CD4-positive, alpha-beta T cell (primary cell): ENCODE measurements around the gene ARHGEF28. TPM values are rescaled to one million over a fixed set of nuclear protein-coding genes. Genes with fewer than 3 reads are reported as not detected.

Source experiments
- ATAC-seq: fragments of 200-7000 bp; cut with Tn5 transposase; one replicate; pipeline ENCODE4 v1.10.0; 2022; ENCODE audit warnings: mild to moderate bottlenecking; ENCODE audit not compliant: poor library complexity
- CTCF ChIA-PET: fragments of 350-600 bp; sonication (Branson Sonifier 250); formaldehyde crosslinking; loops from one replicate; lab custom pipeline; 2021; ENCODE audit warnings: antibody characterized with exemption, inconsistent platforms; lab: Charles Lee
- POLR2A ChIA-PET: fragments of 350-600 bp; sonication (Branson Sonifier 250); formaldehyde crosslinking; loops from one replicate; lab custom pipeline; 2021; ENCODE audit warnings: antibody characterized with exemption, inconsistent platforms; lab: Charles Lee
- DNase-seq, 14 experiments: peaks; one replicate each; pipeline ENCODE4 v3.0.0-alpha.2; 2013 to 2020; ENCODE audit warnings: mixed read lengths in 2 of 14
- H3K27ac ChIP-seq, 2 donors: one replicate each; pipeline versions ENCODE4 v1.5.1 to v1.7.0; 2013; ENCODE audit warnings: low read length in 2 of 2, low read depth in 1 of 2, mild to moderate bottlenecking in 1 of 2
- H3K27me3 ChIP-seq, 2 experiments: 1 replicate in 1 of 2; 2 replicates in 1 of 2; pipeline versions ENCODE4 v1.6.1 to v1.7.0; 2013; ENCODE audit warnings: low read length in 2 of 2, control low read depth in 1 of 2, mild to moderate bottlenecking in 1 of 2, moderate library complexity in 1 of 2; ENCODE audit not compliant: insufficient read depth in 2 of 2, control insufficient read depth in 1 of 2
- H3K36me3 ChIP-seq: one replicate; pipeline ENCODE4 v1.6.1; 2013; ENCODE audit warnings: low read length, control low read depth; ENCODE audit not compliant: insufficient read depth
- H3K4me1 ChIP-seq: one replicate; pipeline ENCODE4 v1.6.1; 2013; ENCODE audit warnings: low read length, control low read depth; ENCODE audit not compliant: insufficient read depth
- H3K4me3 ChIP-seq: one replicate; pipeline ENCODE4 v1.5.1; 2013; ENCODE audit warnings: mild to moderate bottlenecking, low read length, moderate library complexity
- H3K9me3 ChIP-seq, 2 experiments: 1 replicate in 1 of 2; 2 replicates in 1 of 2; pipeline versions ENCODE4 v1.6.1 to v1.7.0; 2013; ENCODE audit warnings: low read length in 2 of 2, mild to moderate bottlenecking in 2 of 2, control low read depth in 1 of 2, moderate library complexity in 1 of 2; ENCODE audit not compliant: control insufficient read depth in 1 of 2, insufficient read depth in 1 of 2
- H3K27ac Mint-ChIP-seq: one replicate; pipeline ENCODE4 v1.8.0; 2020; ENCODE audit warnings: mixed read lengths
- H3K27me3 Mint-ChIP-seq: one replicate; pipeline ENCODE4 v1.8.0; 2021; ENCODE audit warnings: mixed read lengths
- H3K36me3 Mint-ChIP-seq: one replicate; pipeline ENCODE4 v1.8.0; 2021; ENCODE audit warnings: low read depth, mixed read lengths
- H3K4me1 Mint-ChIP-seq: one replicate; pipeline ENCODE4 v1.8.0; 2021; ENCODE audit warnings: low read depth, mixed read lengths
- H3K4me3 Mint-ChIP-seq: one replicate; pipeline ENCODE4 v1.8.0; 2020; ENCODE audit warnings: mild to moderate bottlenecking, mixed read lengths
- H3K9me3 Mint-ChIP-seq: one replicate; pipeline ENCODE4 v1.8.0; 2020; ENCODE audit warnings: mixed read lengths
- intact Hi-C, 2 experiments: fragments of 100-400 bp; cut with DNase I in 1 of 2; cut with micrococcal nuclease in 1 of 2; formaldehyde crosslinking; loops; one replicate each; pipeline versions ENCODE4 v1.15.1 to v1.9.0; 2023 to 2025; cut with DNase I, micrococcal nuclease
- total RNA-seq, 174 experiments: library from RNA in 2 of 174; stranded (reverse) in 2 of 174; gene quantifications; one replicate each; pipeline ENCODE4 v1.2.3 and lab custom pipeline; 2021 to 2026
- TF ChIP-seq, protein P1 (sequence below): fragments of 200-600 bp; IDR thresholded peaks from one replicate; pipeline ENCODE4 v1.8.0; 2022; ENCODE audit warnings: antibody characterized with exemption, mild to moderate bottlenecking

Gene ARHGEF28
- total RNA-seq, 2 experiments from 2014 or later: not detected

GRCh38 chr5:73890569-73890968 lies 264.6 kb downstream of the ARHGEF28 start:
- peaks cover 40% of the 10 kb centered on the region for H3K27me3 Mint-ChIP-seq
- intact Hi-C loops: no loop called here
- no peak for ATAC-seq

DNA sequence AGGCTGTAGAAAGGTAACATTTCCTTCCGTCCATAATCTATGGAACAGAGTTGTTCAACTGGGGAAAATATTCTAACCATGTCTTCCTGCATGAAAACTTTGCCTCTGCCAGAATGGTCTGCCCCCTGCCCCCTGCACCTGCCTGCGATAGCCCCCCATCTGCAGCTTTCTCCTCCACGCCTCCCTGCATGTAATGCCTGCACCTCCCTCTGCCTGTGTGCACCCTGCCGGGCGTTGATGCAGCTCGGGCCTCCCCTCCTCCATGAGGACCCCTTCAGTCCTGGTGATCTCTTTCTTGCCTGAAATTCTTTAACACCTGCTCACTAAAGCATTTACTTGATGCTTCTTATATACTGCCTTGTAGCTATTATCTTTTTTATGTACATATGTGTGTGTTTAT lies 266.2 kb downstream of the ARHGEF28 start:
- Histone ChIP-seq H3K27me3 (peaks cover 0 to 17% of the 10 kb centered on the region in 2 experiments), H3K4me3 (no peak overlapping the region), H3K4me1 (no peaks in the 10 kb centered on the region), H3K9me3 (peaks cover 0 to 3% of the 10 kb centered on the region in 2 experiments), H3K27ac (no peak overlapping the region), H3K36me3 (no peaks in the 10 kb centered on the region)
- H3K27ac Mint-ChIP-seq: no peak overlapping the region
- no peak for DNase-seq
- POLR2A ChIA-PET: no interaction called here
- H3K4me1 Mint-ChIP-seq: no peaks in the 10 kb centered on the region
- intact Hi-C loops: no loop called here
- peaks cover 32% of the 10 kb centered on the region for H3K27me3 Mint-ChIP-seq
- no peaks in the 10 kb centered on the region for H3K36me3 Mint-ChIP-seq
- H3K9me3 Mint-ChIP-seq: no peaks in the 10 kb centered on the region
- CTCF ChIA-PET: no interaction called here
- H3K4me3 Mint-ChIP-seq: no peak overlapping the region
- TF ChIP-seq, protein P1, sequence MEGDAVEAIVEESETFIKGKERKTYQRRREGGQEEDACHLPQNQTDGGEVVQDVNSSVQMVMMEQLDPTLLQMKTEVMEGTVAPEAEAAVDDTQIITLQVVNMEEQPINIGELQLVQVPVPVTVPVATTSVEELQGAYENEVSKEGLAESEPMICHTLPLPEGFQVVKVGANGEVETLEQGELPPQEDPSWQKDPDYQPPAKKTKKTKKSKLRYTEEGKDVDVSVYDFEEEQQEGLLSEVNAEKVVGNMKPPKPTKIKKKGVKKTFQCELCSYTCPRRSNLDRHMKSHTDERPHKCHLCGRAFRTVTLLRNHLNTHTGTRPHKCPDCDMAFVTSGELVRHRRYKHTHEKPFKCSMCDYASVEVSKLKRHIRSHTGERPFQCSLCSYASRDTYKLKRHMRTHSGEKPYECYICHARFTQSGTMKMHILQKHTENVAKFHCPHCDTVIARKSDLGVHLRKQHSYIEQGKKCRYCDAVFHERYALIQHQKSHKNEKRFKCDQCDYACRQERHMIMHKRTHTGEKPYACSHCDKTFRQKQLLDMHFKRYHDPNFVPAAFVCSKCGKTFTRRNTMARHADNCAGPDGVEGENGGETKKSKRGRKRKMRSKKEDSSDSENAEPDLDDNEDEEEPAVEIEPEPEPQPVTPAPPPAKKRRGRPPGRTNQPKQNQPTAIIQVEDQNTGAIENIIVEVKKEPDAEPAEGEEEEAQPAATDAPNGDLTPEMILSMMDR: no peak
- ATAC-seq: no peak

More at GRCh38 chr5:73890569-73890968, 264.6 kb downstream of the ARHGEF28 start:
- no peak overlapping the region for H3K4me3 ChIP-seq
- H3K4me3 Mint-ChIP-seq: no peak overlapping the region
- H3K9me3 ChIP-seq: peaks cover 0 to 3% of the 10 kb centered on the region in 2 experiments
- no peak overlapping the region for H3K27ac Mint-ChIP-seq
- DNase-seq: no peak
- TF ChIP-seq, protein P1: no peak
- H3K9me3 Mint-ChIP-seq: no peaks in the 10 kb centered on the region
- H3K36me3 ChIP-seq: no peaks in the 10 kb centered on the region
- CTCF ChIA-PET: no interaction called here
- H3K4me1 Mint-ChIP-seq: no peaks in the 10 kb centered on the region
- POLR2A ChIA-PET: no interaction called here
- no peaks in the 10 kb centered on the region for H3K4me1 ChIP-seq
- no peak overlapping the region for H3K27ac ChIP-seq
- no peaks in the 10 kb centered on the region for H3K36me3 Mint-ChIP-seq
- H3K27me3 ChIP-seq: peaks cover 0 to 16% of the 10 kb centered on the region in 2 experiments

DNA sequence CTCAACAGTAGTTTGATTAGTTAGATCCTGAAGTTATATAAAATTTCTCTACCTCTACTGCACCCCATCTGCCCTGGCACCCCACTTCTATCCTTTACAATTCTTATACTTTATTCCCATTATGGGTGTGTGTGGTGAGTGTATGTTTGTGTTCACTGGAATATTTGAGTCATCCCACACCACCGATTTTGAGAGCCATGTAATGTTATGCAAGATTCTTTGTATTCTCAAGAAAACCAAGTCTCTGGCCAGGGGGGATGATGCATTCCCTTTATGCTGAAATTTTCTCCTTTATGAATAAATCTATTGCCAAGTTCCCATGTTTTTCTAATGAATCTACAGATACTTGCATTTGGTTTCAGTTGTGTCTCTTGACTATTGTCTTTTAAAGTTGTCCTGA lies 266.8 kb downstream of the ARHGEF28 start:
- Mint-ChIP-seq H3K27me3 (peaks cover 32% of the 10 kb centered on the region), H3K9me3 (no peaks in the 10 kb centered on the region), H3K27ac (no peak overlapping the region), H3K36me3 (no peaks in the 10 kb centered on the region), H3K4me1 (no peaks in the 10 kb centered on the region), H3K4me3 (no peak overlapping the region)
- CTCF ChIA-PET: no interaction called here
- H3K4me1 ChIP-seq: no peaks in the 10 kb centered on the region
- intact Hi-C loops: no loop called here
- H3K4me3 ChIP-seq: no peak overlapping the region
- peaks cover 0 to 3% of the 10 kb centered on the region in 2 experiments for H3K9me3 ChIP-seq
- no peaks in the 10 kb centered on the region for H3K36me3 ChIP-seq
- no peak overlapping the region for H3K27ac ChIP-seq
- DNase-seq: no peak
- H3K27me3 ChIP-seq: peaks cover 0 to 19% of the 10 kb centered on the region in 2 experiments
- POLR2A ChIA-PET: no interaction called here
- ATAC-seq: no peak
- TF ChIP-seq, protein P1: no peak
